Stimulated activated CD8-positive, alpha-beta memory T cell treated with anti-CD3 and anti-CD28 coated beads, Interleukin-4, amount 100 ng/mL, for 24 hours (primary cell): ENCODE measurements around the gene FRYL.
"Not testable (repeated sequence)": the region's sequence is repeated elsewhere in the genome, so short reads cannot be mapped to it uniquely, and the experiment has no call there.

ENCODE experiments used
- DNase-seq: peaks from one replicate; pipeline ENCODE4 v3.0.0-alpha.2; 2020; ENCODE audit warnings: low read depth

FRYL gene

GRCh38 chr4:48746608-48747362 is 33.3 kb downstream of the FRYL start:
- no peak for DNase-seq

- DNase-seq = not testable (repeated sequence)
These were observed 34.9 kb downstream of the FRYL start for GRCh38 chr4:48745223-48745622.

- DNase-seq = no peak
These were observed 37.7 kb downstream of the FRYL start for GRCh38 chr4:48742412-48742811.

- no peak for DNase-seq
These were observed 40.5 kb downstream of the FRYL start for GRCh38 chr4:48739560-48740019.

- no peak for DNase-seq
These were observed 41.2 kb downstream of the FRYL start for GRCh38 chr4:48738856-48739255.

- peak; percentile 24 for DNase-seq
These were observed 51.1 kb downstream of the FRYL start for GRCh38 chr4:48728906-48729496.

GRCh38 chr4:48727666-48728459 is 52.2 kb downstream of the FRYL start:
- DNase-seq = no peak

- DNase-seq = no peak
These were observed 54.7 kb downstream of the FRYL start for GRCh38 chr4:48725414-48725813.

GRCh38 chr4:48722509-48723446 is 57.3 kb downstream of the FRYL start:
- DNase-seq = no peak

- DNase-seq = no peak
These were observed 59.6 kb downstream of the FRYL start for GRCh38 chr4:48720459-48720858.

- no peak for DNase-seq
These were observed 61.1 kb downstream of the FRYL start for GRCh38 chr4:48718818-48719465.

- not testable (repeated sequence) for DNase-seq
These were observed 63.8 kb downstream of the FRYL start for GRCh38 chr4:48716285-48716684.

GRCh38 chr4:48710446-48711209 is 69.5 kb downstream of the FRYL start:
- no peak for DNase-seq

GRCh38 chr4:48709901-48710300 is 70.2 kb downstream of the FRYL start:
- DNase-seq = no peak

- DNase-seq = no peak
These were observed 71.5 kb downstream of the FRYL start for GRCh38 chr4:48708610-48709009.

- DNase-seq = no peak
These were observed 73.3 kb downstream of the FRYL start for GRCh38 chr4:48706736-48707135.

GRCh38 chr4:48705609-48706008 is 74.5 kb downstream of the FRYL start:
- no peak for DNase-seq

- DNase-seq = no peak
These were observed 75.8 kb downstream of the FRYL start for GRCh38 chr4:48704091-48704802.

GRCh38 chr4:48699475-48699874 is 80.6 kb downstream of the FRYL start:
- no peak for DNase-seq
